ENCODE measurements around the gene RCAN2.

Gene RCAN2

DNA sequence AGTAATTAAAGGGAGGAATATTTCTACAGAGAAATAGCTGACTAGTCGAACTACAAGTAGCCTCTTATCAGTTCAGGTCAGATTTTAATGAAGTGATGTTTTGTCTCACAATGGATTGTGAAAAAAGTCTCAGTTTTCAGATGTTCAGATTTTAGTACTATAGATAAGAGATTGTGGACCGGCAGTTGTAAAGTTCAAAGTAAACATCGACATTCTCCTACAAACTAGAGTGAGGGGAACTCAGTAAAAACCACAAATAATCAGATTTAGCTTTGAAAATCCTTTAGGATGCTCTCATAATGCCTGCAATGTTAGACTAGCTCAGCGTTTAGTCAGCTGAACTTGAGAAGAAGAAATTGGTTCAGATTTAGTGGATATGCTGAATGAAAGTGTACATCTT lies 39.9 kb downstream of the RCAN2 start:
- Histone ChIP-seq H3K27ac (no peak overlapping the region), H3K4me1 (ENCODE audit: control insufficient read depth in 1 of 2, insufficient read depth in 1 of 2, low read depth in 1 of 2, low read length in 1 of 2) (no peaks in the 10 kb centered on the region), H3K27me3 (no peaks in the 10 kb centered on the region), H3K4me3 (ENCODE audit: low read depth in 1 of 2, low read length in 1 of 2) (no peak overlapping the region), H3K9me3 (no peaks in the 10 kb centered on the region), H3K36me3 (no peaks in the 10 kb centered on the region)
- TF ChIP-seq, protein P1, sequence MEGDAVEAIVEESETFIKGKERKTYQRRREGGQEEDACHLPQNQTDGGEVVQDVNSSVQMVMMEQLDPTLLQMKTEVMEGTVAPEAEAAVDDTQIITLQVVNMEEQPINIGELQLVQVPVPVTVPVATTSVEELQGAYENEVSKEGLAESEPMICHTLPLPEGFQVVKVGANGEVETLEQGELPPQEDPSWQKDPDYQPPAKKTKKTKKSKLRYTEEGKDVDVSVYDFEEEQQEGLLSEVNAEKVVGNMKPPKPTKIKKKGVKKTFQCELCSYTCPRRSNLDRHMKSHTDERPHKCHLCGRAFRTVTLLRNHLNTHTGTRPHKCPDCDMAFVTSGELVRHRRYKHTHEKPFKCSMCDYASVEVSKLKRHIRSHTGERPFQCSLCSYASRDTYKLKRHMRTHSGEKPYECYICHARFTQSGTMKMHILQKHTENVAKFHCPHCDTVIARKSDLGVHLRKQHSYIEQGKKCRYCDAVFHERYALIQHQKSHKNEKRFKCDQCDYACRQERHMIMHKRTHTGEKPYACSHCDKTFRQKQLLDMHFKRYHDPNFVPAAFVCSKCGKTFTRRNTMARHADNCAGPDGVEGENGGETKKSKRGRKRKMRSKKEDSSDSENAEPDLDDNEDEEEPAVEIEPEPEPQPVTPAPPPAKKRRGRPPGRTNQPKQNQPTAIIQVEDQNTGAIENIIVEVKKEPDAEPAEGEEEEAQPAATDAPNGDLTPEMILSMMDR (IDR thresholded peaks at IDR 0.05) = no peak

DNA sequence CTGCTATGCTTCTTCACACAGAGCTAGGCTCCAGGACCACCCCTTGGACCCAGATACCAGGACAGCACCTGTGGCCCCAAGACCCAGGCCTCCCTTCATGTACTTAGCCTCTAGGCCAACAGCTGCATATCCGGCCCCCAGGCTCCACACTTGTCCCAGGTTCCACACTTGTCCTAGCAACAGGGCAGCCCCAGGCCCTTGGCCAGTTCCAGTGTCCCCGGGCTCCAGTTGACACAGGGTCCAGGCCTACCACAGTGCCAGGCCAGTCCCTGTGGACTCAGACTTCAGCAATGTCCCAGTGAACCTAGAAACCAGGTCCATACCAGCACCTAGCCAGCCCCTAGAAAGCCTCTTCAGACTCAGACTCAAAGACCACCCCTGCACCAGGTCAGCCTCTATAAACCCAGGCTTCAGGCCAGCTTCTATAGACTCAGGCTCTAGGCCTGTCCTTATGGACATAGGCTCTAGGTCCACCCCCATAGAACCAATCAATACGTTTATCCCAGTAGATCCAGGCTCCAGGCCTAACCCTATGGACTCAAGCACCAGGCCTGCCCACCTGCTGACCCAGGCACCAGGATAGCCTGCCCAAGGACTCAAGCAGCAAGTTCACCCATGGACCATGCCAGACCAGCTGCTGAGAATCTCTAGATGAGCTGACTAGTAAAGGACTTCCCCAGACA lies 46.3 kb downstream of the RCAN2 start:
- no peak overlapping the region for H3K27ac ChIP-seq
- H3K4me3 ChIP-seq (ENCODE audit: low read depth in 1 of 2, low read length in 1 of 2) = no peak overlapping the region
- no peaks in the 10 kb centered on the region for H3K27me3 ChIP-seq
- H3K36me3 ChIP-seq = no peaks in the 10 kb centered on the region
- TF ChIP-seq, protein P1 (IDR thresholded peaks at IDR 0.05) = no peak
- no peaks in the 10 kb centered on the region for H3K4me1 ChIP-seq (ENCODE audit: control insufficient read depth in 1 of 2, insufficient read depth in 1 of 2, low read depth in 1 of 2, low read length in 1 of 2)
- no peaks in the 10 kb centered on the region for H3K9me3 ChIP-seq

DNA sequence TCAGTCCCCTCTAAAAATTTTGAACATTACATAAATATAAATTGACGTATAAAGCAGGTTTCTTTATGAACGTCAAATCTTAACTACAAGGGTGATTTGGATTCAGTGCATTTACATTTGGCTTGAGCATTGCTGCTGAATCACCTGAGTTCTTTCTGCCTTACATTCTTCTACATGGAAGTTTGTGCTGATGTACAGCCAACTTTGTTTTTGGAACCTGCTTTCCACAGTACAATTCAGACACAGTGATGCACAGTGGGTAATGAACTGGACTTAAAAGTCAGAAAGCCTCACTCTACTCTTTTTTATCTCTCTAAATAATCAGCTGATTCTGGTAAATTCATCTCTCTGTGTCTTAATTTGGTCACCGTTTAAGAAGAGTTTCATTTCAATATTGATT lies 47.6 kb downstream of the RCAN2 start:
- Histone ChIP-seq H3K27ac (no peak overlapping the region), H3K4me3 (ENCODE audit: low read depth in 1 of 2, low read length in 1 of 2) (no peak overlapping the region), H3K36me3 (no peaks in the 10 kb centered on the region), H3K27me3 (no peaks in the 10 kb centered on the region), H3K9me3 (no peaks in the 10 kb centered on the region), H3K4me1 (ENCODE audit: control insufficient read depth in 1 of 2, insufficient read depth in 1 of 2, low read depth in 1 of 2, low read length in 1 of 2) (no peaks in the 10 kb centered on the region)
- TF ChIP-seq, protein P1 (IDR thresholded peaks at IDR 0.05) = no peak

DNA sequence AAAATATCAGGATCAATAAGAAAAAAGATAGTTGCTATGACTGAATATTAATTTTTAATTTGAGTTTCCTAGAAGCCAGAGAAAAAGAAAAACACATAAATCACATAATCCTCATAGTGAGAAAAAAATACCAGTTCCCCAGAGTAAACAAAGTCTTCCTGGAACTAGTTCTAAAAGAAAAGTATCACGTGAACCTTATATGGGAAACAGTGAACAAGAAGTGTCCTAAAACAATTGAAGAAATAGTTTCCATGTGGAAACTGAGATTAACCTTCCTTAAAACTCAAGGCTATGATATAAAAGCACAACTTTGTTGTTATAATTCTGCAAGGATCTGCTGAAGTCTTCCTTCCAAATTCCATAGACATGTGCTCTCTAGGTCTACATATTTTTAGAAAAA lies 50.6 kb downstream of the RCAN2 start:
- Histone ChIP-seq H3K36me3 (no peaks in the 10 kb centered on the region), H3K4me3 (ENCODE audit: low read depth in 1 of 2, low read length in 1 of 2) (no peak overlapping the region), H3K4me1 (ENCODE audit: control insufficient read depth in 1 of 2, insufficient read depth in 1 of 2, low read depth in 1 of 2, low read length in 1 of 2) (no peaks in the 10 kb centered on the region), H3K27me3 (no peaks in the 10 kb centered on the region), H3K9me3 (no peaks in the 10 kb centered on the region), H3K27ac (no peak overlapping the region)
- TF ChIP-seq, protein P1 (IDR thresholded peaks at IDR 0.05) = no peak

DNA sequence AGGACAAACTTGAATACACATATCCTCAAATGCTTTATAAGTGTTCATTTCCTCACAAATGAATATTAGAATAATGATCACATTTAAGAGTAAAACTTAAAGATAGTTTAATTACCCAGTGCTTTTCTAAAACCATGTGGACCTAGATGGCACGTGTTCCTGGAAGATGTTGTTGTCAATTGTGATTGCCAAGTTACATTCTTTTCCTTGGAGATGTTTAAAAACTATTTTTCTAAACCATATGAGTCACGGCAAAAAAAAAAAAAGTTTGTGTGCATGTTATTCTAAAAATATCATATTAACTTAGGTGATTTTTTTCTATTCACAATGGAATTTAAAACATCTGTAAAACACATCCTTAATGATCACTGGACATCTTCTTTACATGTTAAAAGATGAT lies 51.1 kb downstream of the RCAN2 start:
- no peaks in the 10 kb centered on the region for H3K9me3 ChIP-seq
- TF ChIP-seq, protein P1 (IDR thresholded peaks at IDR 0.05) = no peak
- no peaks in the 10 kb centered on the region for H3K27me3 ChIP-seq
- H3K27ac ChIP-seq = no peak overlapping the region
- no peaks in the 10 kb centered on the region for H3K36me3 ChIP-seq
- no peaks in the 10 kb centered on the region for H3K4me1 ChIP-seq (ENCODE audit: control insufficient read depth in 1 of 2, insufficient read depth in 1 of 2, low read depth in 1 of 2, low read length in 1 of 2)
- no peak overlapping the region for H3K4me3 ChIP-seq (ENCODE audit: low read depth in 1 of 2, low read length in 1 of 2)
